ENCODE results near the gene CLHC1.
A peak's percentile ranks its signal among the peaks of the same experiment; 100 is the strongest.
"Not testable (repeated sequence)": the region's sequence is repeated elsewhere in the genome, so short reads cannot be mapped to it uniquely, and the experiment has no call there.

The CLHC1 gene

GRCh38 chr2:55232084-55232862, at the start of gene CLHC1, which contains the start of gene RPS27A:
Gene CLHC1, minus strand, starts transcription at chr2:55232293. Its CDS starts 9,882 bp downstream, at chr2:55222411.
Gene RPS27A, plus strand, starts transcription at chr2:55232688. Its CDS starts 137 bp downstream, at chr2:55232825.
- no peaks in the 10 kb centered on the region for H3K27me3 Mint-ChIP-seq
- peak within 1 kb of the TSS; percentile 97 for H3K27ac Mint-ChIP-seq
- no peaks in the 10 kb centered on the region for H3K9me3 Mint-ChIP-seq
- H3K4me3 Mint-ChIP-seq = peak within 1 kb of the TSS; percentile 99
- intact Hi-C loops (cut with micrococcal nuclease) = loop anchor here (5.0 to 10.0 kb wide), 3 partner anchors 35 to 385 kb away; partner anchors contain the start of genes CFAP36, MTIF2 and PPP4R3B
- peaks cover 47% of the 10 kb centered on the region for H3K36me3 Mint-ChIP-seq (ENCODE audit: low read depth)
- peaks cover 47% of the 10 kb centered on the region for H3K4me1 Mint-ChIP-seq (ENCODE audit: low read depth)

- intact Hi-C loops (cut with micrococcal nuclease); H3K27me3 Mint-ChIP-seq; H3K4me1 Mint-ChIP-seq (ENCODE audit: low read depth); H3K4me3 Mint-ChIP-seq; H3K9me3 Mint-ChIP-seq: not testable (repeated sequence)
- peaks cover 18% of the 10 kb centered on the region for H3K36me3 Mint-ChIP-seq (ENCODE audit: low read depth)
- peak overlapping the region; percentile 97 for H3K27ac Mint-ChIP-seq
These were observed 48.9 kb upstream of the CLHC1 start for GRCh38 chr2:55280851-55281546.

- H3K4me1 Mint-ChIP-seq (ENCODE audit: low read depth); H3K36me3 Mint-ChIP-seq (ENCODE audit: low read depth); intact Hi-C loops (cut with micrococcal nuclease); H3K27me3 Mint-ChIP-seq; H3K4me3 Mint-ChIP-seq; H3K9me3 Mint-ChIP-seq; H3K27ac Mint-ChIP-seq: not testable (repeated sequence)
These were observed 47.8 kb upstream of the CLHC1 start for GRCh38 chr2:55279859-55280424.

- H3K4me1 Mint-ChIP-seq (ENCODE audit: low read depth); H3K4me3 Mint-ChIP-seq; H3K27ac Mint-ChIP-seq; H3K36me3 Mint-ChIP-seq (ENCODE audit: low read depth); H3K9me3 Mint-ChIP-seq; intact Hi-C loops (cut with micrococcal nuclease); H3K27me3 Mint-ChIP-seq: not testable (repeated sequence)
These were observed 47.2 kb upstream of the CLHC1 start for GRCh38 chr2:55279214-55279835.

- intact Hi-C loops (cut with micrococcal nuclease) = no loop called here
- H3K9me3 Mint-ChIP-seq = no peaks in the 10 kb centered on the region
- H3K36me3 Mint-ChIP-seq (ENCODE audit: low read depth) = no peaks in the 10 kb centered on the region
- no peak overlapping the region for H3K4me3 Mint-ChIP-seq
- H3K4me1 Mint-ChIP-seq (ENCODE audit: low read depth) = no peaks in the 10 kb centered on the region
- H3K27ac Mint-ChIP-seq = no peak overlapping the region
- no peaks in the 10 kb centered on the region for H3K27me3 Mint-ChIP-seq
These were observed 45.2 kb upstream of the CLHC1 start for GRCh38 chr2:55277310-55277709.

- H3K36me3 Mint-ChIP-seq (ENCODE audit: low read depth); H3K4me1 Mint-ChIP-seq (ENCODE audit: low read depth); H3K27ac Mint-ChIP-seq; intact Hi-C loops (cut with micrococcal nuclease); H3K4me3 Mint-ChIP-seq; H3K9me3 Mint-ChIP-seq; H3K27me3 Mint-ChIP-seq: not testable (repeated sequence)
These were observed 42.3 kb upstream of the CLHC1 start for GRCh38 chr2:55274346-55274745.

GRCh38 chr2:55269645-55269990, 37.5 kb upstream of the CLHC1 start:
- Mint-ChIP-seq H3K27me3 (no peaks in the 10 kb centered on the region), H3K36me3 (ENCODE audit: low read depth) (peaks cover 27% of the 10 kb centered on the region), H3K4me3 (peak overlapping the region; percentile 93), H3K27ac (peak overlapping the region; percentile 96), H3K4me1 (ENCODE audit: low read depth) (peaks cover 5% of the 10 kb centered on the region), H3K9me3 (no peaks in the 10 kb centered on the region)
- intact Hi-C loops (cut with micrococcal nuclease) = loop anchor here (1.0 to 5.0 kb wide), 2 partner anchors 13 to 37 kb away; partner anchors contain the start of genes CLHC1 and RPS27A

GRCh38 chr2:55268907-55269644, 37.0 kb upstream of the CLHC1 start, which contains the start of gene MTIF2:
Gene MTIF2, minus strand, starts transcription at chr2:55269231. Its CDS starts 5,373 bp downstream, at chr2:55263858.
- peak within 1 kb of the TSS; percentile 96 for H3K27ac Mint-ChIP-seq
- H3K9me3 Mint-ChIP-seq = no peaks in the 10 kb centered on the region
- intact Hi-C loops (cut with micrococcal nuclease) = loop anchor here (1.0 to 5.0 kb wide), 2 partner anchors 13 to 37 kb away; partner anchors contain the start of genes CLHC1 and RPS27A
- peaks cover 5% of the 10 kb centered on the region for H3K4me1 Mint-ChIP-seq (ENCODE audit: low read depth)
- H3K4me3 Mint-ChIP-seq = peak within 1 kb of the TSS; percentile 93
- peaks cover 32% of the 10 kb centered on the region for H3K36me3 Mint-ChIP-seq (ENCODE audit: low read depth)
- no peaks in the 10 kb centered on the region for H3K27me3 Mint-ChIP-seq

GRCh38 chr2:55268288-55268906, 36.3 kb upstream of the CLHC1 start:
- peaks cover 39% of the 10 kb centered on the region for H3K36me3 Mint-ChIP-seq (ENCODE audit: low read depth)
- peaks cover 5% of the 10 kb centered on the region for H3K4me1 Mint-ChIP-seq (ENCODE audit: low read depth)
- H3K4me3 Mint-ChIP-seq = peak overlapping the region; percentile 93
- peak overlapping the region; percentile 96 for H3K27ac Mint-ChIP-seq
- intact Hi-C loops (cut with micrococcal nuclease) = loop anchor here (5.0 kb wide), 1 partner anchor 36 kb away; the partner anchor contains the start of genes CLHC1 and RPS27A
- H3K9me3 Mint-ChIP-seq = no peaks in the 10 kb centered on the region
- no peaks in the 10 kb centered on the region for H3K27me3 Mint-ChIP-seq

- H3K4me1 Mint-ChIP-seq (ENCODE audit: low read depth); intact Hi-C loops (cut with micrococcal nuclease); H3K27me3 Mint-ChIP-seq: not testable (repeated sequence)
These were observed 27.5 kb upstream of the CLHC1 start for GRCh38 chr2:55259586-55259985.

GRCh38 chr2:55252832-55253231, 20.7 kb upstream of the CLHC1 start:
- Mint-ChIP-seq H3K27me3 (no peaks in the 10 kb centered on the region), H3K36me3 (ENCODE audit: low read depth) (peaks cover 84% of the 10 kb centered on the region), H3K27ac (no peak overlapping the region), H3K4me3 (no peak overlapping the region), H3K4me1 (ENCODE audit: low read depth) (no peaks in the 10 kb centered on the region), H3K9me3 (no peaks in the 10 kb centered on the region)
- intact Hi-C loops (cut with micrococcal nuclease) = no loop called here

More at GRCh38 chr2:55259586-55259985, 27.5 kb upstream of the CLHC1 start:
- peaks cover 84% of the 10 kb centered on the region for H3K36me3 Mint-ChIP-seq (ENCODE audit: low read depth)
- not testable (repeated sequence) for H3K27ac Mint-ChIP-seq, H3K4me3 Mint-ChIP-seq, H3K9me3 Mint-ChIP-seq

GRCh38 chr2:55247025-55247424, 14.9 kb upstream of the CLHC1 start:
- intact Hi-C loops (cut with micrococcal nuclease) = no loop called here
- Mint-ChIP-seq H3K27ac (no peak overlapping the region), H3K36me3 (ENCODE audit: low read depth) (peaks cover 91% of the 10 kb centered on the region), H3K4me1 (ENCODE audit: low read depth) (no peaks in the 10 kb centered on the region), H3K4me3 (no peak overlapping the region), H3K27me3 (no peaks in the 10 kb centered on the region), H3K9me3 (no peaks in the 10 kb centered on the region)

GRCh38 chr2:55245411-55245810, 13.3 kb upstream of the CLHC1 start:
- H3K4me3 Mint-ChIP-seq = no peak overlapping the region
- H3K27me3 Mint-ChIP-seq = no peaks in the 10 kb centered on the region
- H3K27ac Mint-ChIP-seq = no peak overlapping the region
- peaks cover 89% of the 10 kb centered on the region for H3K36me3 Mint-ChIP-seq (ENCODE audit: low read depth)
- no peaks in the 10 kb centered on the region for H3K9me3 Mint-ChIP-seq
- no peaks in the 10 kb centered on the region for H3K4me1 Mint-ChIP-seq (ENCODE audit: low read depth)
- intact Hi-C loops (cut with micrococcal nuclease) = no loop called here

Measured in dendritic cell treated with granulocyte-macrophage colony-stimulating factor and Interleukin-4, amounts not matched to agents 40 ng/mL and 50 ng/mL, for 4 days (primary cell).